Thyroid gland (tissue), 4 donors: ENCODE results near the gene ETV3.

Source experiments
- CTCF ChIP-seq, 6 experiments: fragments of 200-600 bp in 3 of 6; fragments of 450-650 bp in 3 of 6; sonication (generic) in 3 of 6; IDR thresholded peaks; one replicate each; pipeline ENCODE4 v1.5.1; 2016 to 2019; ENCODE audit warnings: antibody characterized with exemption in 6 of 6, mild to moderate bottlenecking in 2 of 6, inconsistent platforms in 1 of 6, moderate library complexity in 1 of 6
- POLR2A ChIP-seq, 2 donors: fragments of 450-650 bp; IDR thresholded peaks; one replicate each; pipeline ENCODE4 v1.6.1; 2017; ENCODE audit warnings: antibody characterized with exemption in 2 of 2, mild to moderate bottlenecking in 2 of 2, moderate library complexity in 1 of 2

- no peak for TF ChIP-seq CTCF (IDR thresholded peaks at IDR 0.05)
- TF ChIP-seq POLR2A (IDR thresholded peaks at IDR 0.05), result no peak
Measured at GRCh38 chr1:157110003-157110402, 28.2 kb downstream of the ETV3 start.
